ENCODE results near the gene RORC.
"Not testable (repeated sequence)": the region's sequence is repeated elsewhere in the genome, so short reads cannot be mapped to it uniquely, and the experiment has no call there.

- TF ChIP-seq POLR2A (IDR thresholded peaks at IDR 0.05; ENCODE audit: extremely low read depth, insufficient read length); CTCF (IDR thresholded peaks at IDR 0.05; ENCODE audit: low read depth, low read length); MYC (IDR thresholded peaks at IDR 0.05; ENCODE audit: low read depth, low read length): not testable (repeated sequence)
Observed at GRCh38 chr1:151768351-151769066, 63.1 kb downstream of the RORC start.
